Activated effector memory CD4-positive, alpha-beta T cell treated with anti-CD3 and anti-CD28 coated beads, Interleukin-2, amount 50 U/mL, for 16 hours (primary cell): ENCODE data around the gene SH3PXD2A.
"Not testable (repeated sequence)": the region's sequence is repeated elsewhere in the genome, so short reads cannot be mapped to it uniquely, and the experiment has no call there.

Source experiments
- DNase-seq: peaks from one replicate; pipeline ENCODE4 v3.0.0-alpha.2; 2020

SH3PXD2A gene

GRCh38 chr10:103784723-103785418, 70.5 kb downstream of the SH3PXD2A start:
- DNase-seq: no peak

GRCh38 chr10:103784089-103784488, 71.3 kb downstream of the SH3PXD2A start:
- no peak for DNase-seq

DNA sequence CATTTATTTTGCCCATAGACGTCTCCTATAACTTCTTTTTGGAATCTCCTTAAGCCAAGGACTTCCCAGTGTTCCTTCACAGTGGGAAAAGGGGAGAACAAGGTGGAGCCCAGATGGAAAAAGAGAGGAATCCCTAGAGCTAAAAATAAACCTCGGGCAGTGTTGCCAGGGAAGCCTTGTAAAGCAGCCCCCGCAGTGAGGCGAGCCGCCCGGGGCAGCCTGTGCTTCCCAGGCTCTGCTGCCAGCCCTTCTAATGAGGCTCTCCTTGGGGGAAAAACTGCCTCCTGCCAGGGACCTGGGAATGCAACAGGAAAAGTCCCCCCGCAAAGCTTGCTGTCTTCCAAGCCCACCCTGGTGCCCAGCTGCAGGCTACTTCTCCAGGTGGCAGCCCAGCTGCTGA, 71.7 kb downstream of the SH3PXD2A start:
- DNase-seq: no peak

GRCh38 chr10:103781329-103782061, 73.9 kb downstream of the SH3PXD2A start:
- no peak for DNase-seq

- DNase-seq: no peak
Measured at GRCh38 chr10:103780242-103781149, 74.9 kb downstream of the SH3PXD2A start.

DNA sequence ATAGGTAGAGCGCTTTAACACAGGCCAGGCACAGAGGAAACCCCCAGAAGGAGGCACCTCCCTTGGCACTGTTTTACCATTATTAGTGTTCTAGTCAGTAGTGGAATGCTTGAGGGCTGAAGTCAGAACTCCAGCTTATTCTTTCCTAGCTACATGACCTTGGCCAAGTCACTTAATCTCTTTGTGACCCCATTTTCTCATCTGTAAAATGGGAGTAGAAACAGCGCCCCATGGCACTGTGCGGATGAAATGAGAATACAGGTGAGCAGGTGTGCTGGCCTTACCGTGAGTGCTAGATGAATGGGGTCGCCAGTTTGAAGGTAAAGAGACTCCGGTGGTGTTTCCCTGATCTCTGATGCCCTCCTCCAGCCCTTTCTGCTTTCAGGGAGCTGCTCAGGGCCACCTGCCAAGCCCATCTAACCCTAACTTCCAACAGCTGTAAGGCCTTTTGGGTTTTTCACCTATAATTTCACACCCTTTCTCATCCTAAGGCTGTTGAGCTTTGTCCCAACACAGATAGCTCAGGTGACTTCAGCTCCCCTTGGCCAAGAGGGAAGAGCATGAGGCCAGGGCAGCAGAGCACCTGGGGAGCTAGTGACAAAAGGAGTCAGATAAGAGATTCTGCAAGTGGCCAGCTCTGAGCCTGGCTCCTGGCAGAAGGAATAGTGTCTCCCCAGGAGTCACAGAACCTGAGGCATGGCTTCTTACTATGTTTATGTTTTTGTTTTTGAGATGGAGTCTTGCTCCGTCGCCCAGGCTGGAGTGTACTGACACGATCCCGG, 76.8 kb downstream of the SH3PXD2A start:
- no peak for DNase-seq

DNA sequence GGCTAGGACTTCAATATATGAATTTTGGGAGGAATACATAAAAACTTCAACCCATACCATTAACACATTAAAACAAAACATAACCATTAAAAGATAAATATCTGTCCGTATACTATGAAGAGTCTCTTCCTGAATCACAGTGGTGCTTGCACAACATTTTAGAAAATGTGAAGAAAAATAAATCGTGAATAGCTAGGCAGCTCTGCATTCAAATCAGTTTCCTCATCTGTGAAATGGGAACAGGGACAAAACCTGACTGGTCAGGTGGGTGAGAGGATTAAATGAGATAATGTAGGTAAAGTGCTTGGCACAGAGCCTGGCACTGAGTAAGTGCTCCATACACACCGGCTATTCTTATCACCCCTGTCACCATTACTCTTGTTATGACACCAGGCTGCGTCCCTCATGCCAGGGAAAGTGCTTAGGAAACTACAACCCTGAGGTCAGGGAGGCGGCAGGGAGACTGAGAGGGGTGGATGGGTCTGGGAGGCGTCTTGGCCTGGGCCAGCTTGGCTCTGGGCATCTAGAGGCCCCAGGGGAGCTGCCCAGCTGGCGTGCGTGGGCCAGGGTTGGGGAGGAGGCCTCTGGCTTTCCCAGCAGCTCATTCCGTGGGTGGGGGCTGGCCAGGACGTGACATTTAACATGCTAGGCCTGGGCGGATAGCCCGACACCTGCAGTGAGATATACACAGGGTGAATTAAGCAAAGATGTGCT, 78.3 kb downstream of the SH3PXD2A start:
- DNase-seq: no peak

DNA sequence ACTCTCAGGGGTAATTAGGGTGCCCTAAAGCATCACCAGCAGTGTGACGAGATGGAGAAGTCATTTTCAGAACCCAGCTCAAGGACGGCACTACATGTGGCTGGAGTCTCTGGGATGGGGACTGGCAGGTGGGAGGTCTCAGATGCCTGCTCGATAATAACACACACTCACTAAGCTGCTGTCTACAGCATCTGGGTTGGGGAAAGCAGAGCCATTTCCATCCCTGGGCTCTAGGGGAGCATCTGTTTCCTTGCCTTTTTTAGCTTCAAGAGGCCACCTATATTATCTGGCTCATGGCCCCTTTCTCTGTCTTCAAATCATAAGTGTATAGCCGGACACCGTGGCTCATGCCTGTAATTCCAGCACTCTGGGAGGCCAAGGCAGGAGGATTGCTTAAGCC, 79.6 kb downstream of the SH3PXD2A start:
- DNase-seq: no peak

GRCh38 chr10:103772846-103773245, 82.5 kb downstream of the SH3PXD2A start:
- not testable (repeated sequence) for DNase-seq

DNA sequence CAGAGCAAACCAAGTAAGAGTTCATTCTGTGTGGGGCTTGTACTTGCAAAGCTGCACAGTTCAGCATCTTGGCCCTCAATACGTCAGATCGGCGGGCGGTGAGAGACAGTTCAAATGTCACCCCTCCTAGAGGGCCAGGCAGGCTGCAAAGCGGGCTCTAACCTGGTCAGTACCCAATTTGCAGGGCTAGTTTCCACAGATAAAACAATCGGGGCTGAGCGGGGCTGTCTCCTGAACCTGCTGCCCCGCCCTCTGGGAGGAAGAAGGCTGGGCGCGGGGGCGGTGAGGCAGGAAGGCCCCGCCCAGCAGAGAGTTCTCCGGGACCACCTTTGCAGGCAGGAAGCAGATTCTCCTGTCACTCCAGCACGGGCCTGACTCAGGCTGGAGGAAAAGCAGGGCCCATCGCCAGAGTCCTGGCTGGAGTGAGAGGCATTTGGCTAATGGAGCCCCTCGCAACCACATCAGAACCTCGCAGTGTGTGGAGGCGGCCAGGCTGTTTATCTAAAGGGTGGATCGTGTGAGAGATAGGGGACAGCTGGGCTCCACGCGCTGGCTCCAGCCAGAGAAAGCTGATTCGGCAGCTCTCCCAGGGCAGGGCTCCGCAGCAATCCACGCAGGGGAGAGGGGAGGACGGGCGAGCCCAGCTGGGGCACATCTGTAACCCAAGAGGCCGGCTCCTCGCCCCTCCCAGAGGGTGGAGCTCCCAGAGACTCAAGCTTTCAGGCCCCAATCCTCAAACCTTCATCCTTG, 83.1 kb downstream of the SH3PXD2A start:
- peak; percentile 86 for DNase-seq

DNA sequence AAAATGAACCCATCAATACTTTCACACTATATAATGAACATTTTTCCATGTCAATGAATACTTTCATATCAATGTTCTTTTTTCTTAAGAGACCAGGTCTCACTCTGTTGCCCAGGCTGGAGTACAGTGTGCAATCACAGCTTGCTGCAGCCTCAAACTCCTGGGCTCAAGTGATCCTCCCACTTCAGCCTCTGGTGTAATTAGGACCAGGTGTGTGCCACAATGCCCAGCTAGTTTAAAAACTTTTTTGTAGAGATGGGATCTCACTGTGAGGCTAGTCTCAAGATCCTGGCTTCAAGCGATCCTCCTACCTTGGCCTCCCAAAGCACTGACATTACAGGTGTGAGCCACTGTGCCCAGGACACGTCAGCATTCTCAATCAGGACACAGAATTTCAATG, 85.2 kb downstream of the SH3PXD2A start:
- no peak for DNase-seq

GRCh38 chr10:103769176-103769575, 86.2 kb downstream of the SH3PXD2A start:
- no peak for DNase-seq

DNA sequence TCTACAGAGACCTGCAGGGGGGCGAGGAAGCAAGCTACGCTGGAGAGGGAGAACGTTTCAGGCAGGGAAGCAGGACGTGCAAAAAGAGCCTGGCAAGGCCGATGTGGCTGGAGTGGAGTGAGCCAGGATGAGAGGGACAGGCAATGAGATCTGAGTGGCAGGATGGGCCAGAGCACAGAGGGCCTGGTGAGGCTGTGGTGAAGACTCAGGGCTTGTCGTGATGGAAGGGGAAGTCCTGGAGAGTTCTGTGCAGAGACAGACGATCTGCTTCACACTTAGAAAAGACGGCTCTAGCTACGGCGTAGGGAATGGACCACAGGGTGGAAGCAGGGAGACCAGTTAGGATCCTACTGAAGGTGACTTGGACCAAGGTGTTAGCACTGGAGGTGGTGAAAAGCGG, 87.0 kb downstream of the SH3PXD2A start:
- no peak for DNase-seq

DNA sequence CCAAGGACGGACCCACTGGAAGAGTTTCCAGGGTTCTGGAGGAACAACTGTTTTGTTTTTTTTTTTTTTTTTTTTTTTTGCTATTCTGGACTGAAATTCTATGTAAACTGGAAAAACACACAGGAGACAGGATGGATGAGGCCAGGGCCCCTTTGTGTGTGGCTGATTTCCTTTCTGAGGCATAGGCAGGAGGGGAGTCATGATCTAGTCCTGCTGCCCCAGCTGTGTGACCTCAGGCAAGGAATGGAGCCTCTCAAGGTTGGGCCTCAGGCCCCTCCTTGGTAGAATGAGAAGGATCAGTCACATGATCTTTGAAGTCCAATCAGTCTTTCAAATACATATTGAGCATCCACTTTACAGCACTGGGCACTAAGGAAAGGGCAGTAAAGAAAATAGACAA, 87.6 kb downstream of the SH3PXD2A start:
- DNase-seq: no peak

GRCh38 chr10:103766751-103767505, 88.4 kb downstream of the SH3PXD2A start:
- DNase-seq: no peak

- peak; percentile 91 for DNase-seq
Measured at GRCh38 chr10:103765981-103766380, 89.4 kb downstream of the SH3PXD2A start.

DNA sequence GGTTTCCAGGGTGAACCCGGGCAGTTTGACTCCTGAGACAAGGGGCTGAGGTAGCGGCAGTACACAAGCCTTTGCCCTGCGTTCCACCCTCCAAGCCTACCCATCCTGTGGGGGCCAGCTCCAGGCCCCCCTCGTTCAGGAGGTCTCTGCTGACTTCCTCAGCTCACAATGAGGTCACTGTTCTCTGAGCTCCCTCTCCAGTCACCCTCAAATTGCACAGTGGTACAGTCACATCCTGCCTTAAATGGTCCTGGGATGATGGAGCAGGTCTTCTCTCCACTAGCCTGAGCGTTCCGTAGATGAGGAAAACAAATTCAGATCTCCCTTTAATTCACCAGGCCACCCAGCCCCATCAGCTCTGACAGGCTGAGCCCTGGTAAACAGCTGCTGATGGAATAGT, 90.2 kb downstream of the SH3PXD2A start:
- DNase-seq: no peak

DNA sequence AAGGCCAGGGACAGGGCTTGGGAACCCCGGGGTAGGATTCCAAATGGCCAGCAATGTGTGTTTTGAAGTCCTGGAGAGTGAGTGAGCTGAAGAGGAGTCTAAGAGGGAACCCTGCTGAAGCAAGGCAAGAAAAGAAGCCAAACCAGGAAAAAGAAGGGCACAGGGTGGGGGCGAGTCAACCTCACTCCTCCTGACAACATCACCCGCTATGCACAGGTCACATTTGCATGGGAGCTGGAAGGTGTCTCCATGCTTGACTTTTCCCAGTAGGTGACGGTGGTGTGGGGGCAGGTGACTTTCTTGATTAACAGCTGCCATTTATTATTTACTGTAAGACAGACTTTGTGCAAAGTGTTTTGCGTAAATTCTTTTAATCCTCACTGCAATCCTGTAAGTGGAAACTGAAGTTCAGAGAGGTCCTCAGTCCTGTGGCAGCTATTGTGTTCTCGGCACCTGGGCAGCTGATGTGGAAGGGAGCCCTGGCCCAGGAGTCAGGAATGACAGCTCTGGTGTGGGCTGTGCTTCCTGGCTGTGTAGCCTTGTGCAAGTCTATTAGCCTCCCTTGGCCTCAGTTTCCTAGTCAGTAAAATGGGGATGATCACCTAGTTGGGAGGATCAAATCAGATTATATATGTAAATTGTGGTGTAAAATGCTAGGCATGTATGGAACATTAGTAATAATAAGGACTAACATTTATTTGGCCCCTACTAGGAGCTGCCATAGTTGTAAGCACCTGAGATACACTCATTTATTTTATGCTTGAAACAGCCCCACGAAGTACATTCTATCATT, 90.9 kb downstream of the SH3PXD2A start:
- DNase-seq: no peak

DNA sequence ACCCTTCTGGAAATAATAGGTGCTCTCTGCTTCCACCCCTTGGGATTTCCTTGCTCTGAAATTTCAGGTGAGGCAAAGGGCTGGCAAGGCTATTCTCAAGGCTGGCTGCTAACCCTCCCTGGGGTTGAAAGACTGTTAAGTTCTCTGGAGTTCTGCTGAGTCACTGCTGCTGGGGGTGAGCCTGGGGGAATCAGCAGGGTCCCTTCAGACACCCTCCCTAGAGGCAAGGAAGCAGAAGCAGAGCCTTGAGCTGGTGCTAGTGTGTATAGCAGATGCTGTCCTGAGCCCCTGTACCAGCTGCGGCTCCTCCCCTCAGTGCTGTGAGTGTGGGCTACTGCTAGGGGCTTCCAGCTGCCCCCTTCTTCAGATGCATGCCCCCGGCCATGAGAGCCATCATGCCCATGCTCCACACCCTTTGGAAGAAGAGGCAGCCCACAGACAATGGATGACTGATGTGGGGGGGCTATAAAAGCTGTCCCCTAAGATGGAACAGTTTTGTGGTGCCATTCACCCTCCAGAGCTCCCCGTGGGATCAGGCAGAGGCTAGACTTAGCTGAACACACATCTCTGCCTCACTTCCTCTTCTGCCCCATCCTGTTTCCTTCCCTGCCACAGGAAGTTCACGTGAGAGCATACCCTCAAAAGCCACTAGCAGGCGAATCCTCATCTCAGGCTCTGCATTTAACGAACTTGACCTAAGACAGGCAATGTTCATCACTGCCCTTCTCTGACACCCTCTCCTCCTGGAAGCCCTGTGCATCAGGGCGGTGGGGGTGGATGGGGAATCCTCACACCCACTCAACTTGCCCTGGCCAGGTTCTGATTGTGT, 91.8 kb downstream of the SH3PXD2A start:
- peak; percentile 69 for DNase-seq
